PFSK-1 (cell line): ENCODE measurements around the gene SPATA6L.

Experiments
- FOXP2 ChIP-seq: optimal IDR thresholded peaks from 2 replicates; pipeline ENCODE3; 2011; ENCODE audit warnings: borderline replicate concordance, control low read depth, inconsistent platforms; ENCODE audit not compliant: insufficient read depth; ENCODE audit errors: extremely low read length, extremely low read depth
- POLR2AphosphoS5 ChIP-seq: IDR thresholded peaks from 2 replicates; pipeline ENCODE4 v1.6.1; 2012; ENCODE audit warnings: low read depth, mild to moderate bottlenecking, control low read depth, low read length, moderate library complexity
- REST ChIP-seq, 2 experiments: IDR thresholded peaks; 2 replicates each; pipeline versions ENCODE4 v1.6.1 to v1.8.0; 2011 to 2012; ENCODE audit warnings: low read depth in 2 of 2, low read length in 2 of 2, control low read depth in 1 of 2, inconsistent platforms in 1 of 2, mild to moderate bottlenecking in 1 of 2, moderate library complexity in 1 of 2; ENCODE audit not compliant: insufficient read depth in 1 of 2
- SIN3A ChIP-seq: IDR thresholded peaks from 2 replicates; pipeline ENCODE4 v1.6.1; 2012; ENCODE audit warnings: mild to moderate bottlenecking, low read length, moderate library complexity, borderline replicate concordance; ENCODE audit not compliant: insufficient read depth
- TAF1 ChIP-seq: IDR thresholded peaks from 2 replicates; pipeline ENCODE4 v1.6.1; 2012; ENCODE audit warnings: low read length, control low read depth, borderline replicate concordance; ENCODE audit not compliant: insufficient read depth

The SPATA6L gene

GRCh38 chr9:4706021-4706420 lies 39.7 kb upstream of the SPATA6L start:
- TF ChIP-seq TAF1 (no peak), FOXP2 (no peak), POLR2AphosphoS5 (no peak), REST (IDR thresholded peaks at IDR 0.05; ENCODE audit: insufficient read depth in 1 of 2, low read depth in 2 of 2, low read length in 2 of 2) (no peak), SIN3A (no peak)

- TF ChIP-seq POLR2AphosphoS5 (no peak), SIN3A (no peak), REST (IDR thresholded peaks at IDR 0.05; ENCODE audit: insufficient read depth in 1 of 2, low read depth in 2 of 2, low read length in 2 of 2) (no peak), TAF1 (no peak), FOXP2 (no peak)
These were observed 37.8 kb upstream of the SPATA6L start for GRCh38 chr9:4704129-4704528.

GRCh38 chr9:4701526-4701925 lies 35.2 kb upstream of the SPATA6L start:
- TF ChIP-seq POLR2AphosphoS5 (no peak), TAF1 (no peak), REST (IDR thresholded peaks at IDR 0.05; ENCODE audit: insufficient read depth in 1 of 2, low read depth in 2 of 2, low read length in 2 of 2) (no peak)

- no peak for TF ChIP-seq FOXP2
- no peak for TF ChIP-seq POLR2AphosphoS5
- TF ChIP-seq REST (IDR thresholded peaks at IDR 0.05; ENCODE audit: insufficient read depth in 1 of 2, low read depth in 2 of 2, low read length in 2 of 2), result no peak
- no peak for TF ChIP-seq TAF1
- TF ChIP-seq SIN3A, result no peak
These were observed 34.7 kb upstream of the SPATA6L start for GRCh38 chr9:4700932-4701331.

- no peak for TF ChIP-seq TAF1
- no peak for TF ChIP-seq POLR2AphosphoS5
- no peak for TF ChIP-seq SIN3A
- TF ChIP-seq REST (IDR thresholded peaks at IDR 0.05; ENCODE audit: insufficient read depth in 1 of 2, low read depth in 2 of 2, low read length in 2 of 2), result no peak
- no peak for TF ChIP-seq FOXP2
These were observed 33.8 kb upstream of the SPATA6L start for GRCh38 chr9:4700091-4700490.
